ENCODE results near the gene ZNF821.
"Not testable (repeated sequence)": the region's sequence is repeated elsewhere in the genome, so short reads cannot be mapped to it uniquely, and the experiment has no call there.

Gene ZNF821

GRCh38 chr16:71902656-71903365 lies 18.8 kb upstream of the ZNF821 start:
- DNase-seq = no peak

DNA sequence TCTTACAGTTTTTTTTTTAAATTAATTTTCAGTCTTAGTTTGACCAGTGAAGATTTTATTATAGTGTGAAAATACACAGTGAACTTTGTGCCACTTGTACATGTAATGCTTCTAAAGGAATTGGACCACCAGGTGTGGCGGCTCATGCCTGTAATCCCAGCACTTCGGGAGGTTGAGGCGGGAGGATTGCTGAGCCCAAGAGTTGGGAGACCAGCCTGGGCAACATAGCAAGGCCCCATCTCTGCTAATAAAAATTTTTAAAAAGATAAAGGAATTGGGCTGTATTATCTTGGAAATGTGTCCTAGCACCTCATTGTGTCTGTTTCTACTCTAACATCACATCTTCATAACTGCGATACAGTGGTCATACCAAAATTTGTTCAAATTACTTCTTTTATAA lies 15.2 kb upstream of the ZNF821 start:
- DNase-seq = no peak

DNA sequence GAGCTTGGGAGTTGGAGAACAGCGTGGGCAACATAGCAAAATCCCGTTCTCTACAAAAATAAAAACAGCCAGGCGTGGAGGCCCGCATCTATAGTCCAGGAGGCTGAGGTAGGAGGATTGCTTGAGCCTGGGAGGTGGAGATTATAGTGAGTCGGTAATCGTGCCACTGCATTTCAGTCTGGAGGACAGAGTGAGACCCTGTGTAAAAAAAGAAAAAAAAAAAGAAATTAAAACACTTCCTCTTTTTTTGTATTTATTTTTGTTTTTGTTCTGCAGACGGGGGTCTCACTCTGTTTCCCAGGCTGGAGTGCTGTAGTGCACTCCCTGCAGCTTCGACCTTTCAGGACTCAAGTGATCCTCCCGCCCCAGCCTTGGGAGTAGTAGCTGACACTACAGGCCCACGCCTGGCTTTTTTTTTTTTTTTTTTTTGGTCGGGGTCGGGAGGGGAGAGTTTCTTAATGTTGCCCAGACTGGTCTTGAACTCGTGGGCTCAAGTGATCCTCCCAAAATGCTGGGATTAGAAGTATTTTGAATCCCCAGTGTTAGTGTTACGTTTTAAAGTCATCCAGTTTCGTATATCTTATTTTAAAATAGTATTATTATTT lies 12.9 kb upstream of the ZNF821 start:
- DNase-seq = no peak

- DNase-seq = no peak
These were observed 11.8 kb upstream of the ZNF821 start for GRCh38 chr16:71895679-71896365.

DNA sequence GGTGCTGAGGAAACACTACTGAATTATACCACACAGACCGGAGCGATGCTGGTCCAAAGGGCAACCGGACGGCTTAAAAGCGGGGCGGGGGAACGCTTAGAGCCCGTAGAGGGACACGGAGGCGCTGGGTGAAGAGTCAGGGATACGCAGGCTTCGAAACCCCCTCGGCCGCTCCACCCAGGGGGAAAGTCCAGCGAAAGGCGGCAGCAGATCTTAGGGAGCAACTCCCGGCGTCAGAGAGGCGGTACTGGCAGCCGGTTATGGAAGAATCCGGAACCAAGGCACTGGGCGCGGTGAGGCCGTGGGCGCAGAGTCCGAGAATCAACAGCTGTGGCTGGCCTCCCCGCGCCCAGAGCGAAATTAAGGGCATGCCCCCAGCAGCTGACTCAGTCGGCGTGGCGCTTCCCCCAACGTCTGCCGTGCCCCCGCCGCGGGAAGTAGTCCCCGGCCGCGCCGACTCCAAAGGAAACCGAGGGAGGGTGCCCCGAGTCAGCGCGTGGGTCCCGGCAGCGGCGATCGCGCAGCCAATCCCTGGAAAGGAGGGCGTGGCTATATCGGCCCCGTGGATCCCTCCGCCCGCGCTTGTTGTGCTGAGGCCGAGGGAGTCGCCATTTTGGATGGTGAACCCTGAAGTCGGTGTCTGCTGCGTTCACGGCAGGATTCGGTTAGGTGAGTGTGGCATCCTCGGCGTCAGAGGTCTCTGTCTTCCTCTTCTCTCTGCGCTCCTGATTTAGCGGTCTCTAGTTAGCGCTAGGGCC lies 11.1 kb upstream of the ZNF821 start, which contains the start of gene IST1:
TSS of gene IST1 (plus strand) at position 611 of the 758 bp plus-strand sequence. CDS start 20,110 bp downstream, outside the sequence.
- peak; percentile 53 for DNase-seq

DNA sequence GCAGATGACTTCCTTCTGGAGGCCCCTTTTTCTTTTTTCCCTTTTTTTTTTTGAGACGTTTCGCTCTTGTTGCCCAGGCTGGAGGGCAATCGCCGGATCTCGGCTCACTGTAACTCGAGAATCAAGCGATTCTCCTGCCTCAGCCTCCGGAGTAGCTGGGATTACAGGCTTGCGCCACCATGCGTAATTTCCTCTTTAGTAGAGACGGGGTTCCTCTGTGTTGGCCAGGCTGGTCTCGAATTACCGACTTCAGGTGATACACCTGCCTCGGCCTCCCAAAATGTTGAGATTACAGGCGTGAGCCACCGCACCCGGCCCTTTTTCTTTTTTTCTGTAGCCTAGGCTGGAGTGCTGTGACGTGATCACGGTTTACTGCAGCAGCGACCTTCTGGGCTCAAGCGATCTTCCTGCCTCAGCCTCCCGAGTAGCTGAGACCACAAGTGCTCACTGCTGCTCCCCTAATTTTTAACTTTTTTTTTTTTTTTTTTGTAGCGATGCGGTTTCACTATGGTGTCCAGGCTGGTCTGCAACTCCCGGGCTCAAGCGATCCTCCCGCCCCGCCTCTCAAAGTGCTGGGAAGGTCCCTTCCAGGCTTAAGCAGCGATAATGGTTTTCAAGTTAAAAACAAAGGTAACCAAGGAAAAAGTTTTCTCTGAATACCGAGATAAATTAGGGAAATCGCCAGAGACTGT lies 10.4 kb upstream of the ZNF821 start:
- DNase-seq = no peak

GRCh38 chr16:71893888-71894228 lies 9.9 kb upstream of the ZNF821 start:
- DNase-seq = no peak

- DNase-seq = no peak
These were observed 5.2 kb upstream of the ZNF821 start for GRCh38 chr16:71889147-71889546.

- DNase-seq = no peak
These were observed 1.3 kb upstream of the ZNF821 start for GRCh38 chr16:71885261-71885650.

- no peak for DNase-seq
These were observed 674 bp downstream of the ZNF821 start for GRCh38 chr16:71883168-71883848.

DNA sequence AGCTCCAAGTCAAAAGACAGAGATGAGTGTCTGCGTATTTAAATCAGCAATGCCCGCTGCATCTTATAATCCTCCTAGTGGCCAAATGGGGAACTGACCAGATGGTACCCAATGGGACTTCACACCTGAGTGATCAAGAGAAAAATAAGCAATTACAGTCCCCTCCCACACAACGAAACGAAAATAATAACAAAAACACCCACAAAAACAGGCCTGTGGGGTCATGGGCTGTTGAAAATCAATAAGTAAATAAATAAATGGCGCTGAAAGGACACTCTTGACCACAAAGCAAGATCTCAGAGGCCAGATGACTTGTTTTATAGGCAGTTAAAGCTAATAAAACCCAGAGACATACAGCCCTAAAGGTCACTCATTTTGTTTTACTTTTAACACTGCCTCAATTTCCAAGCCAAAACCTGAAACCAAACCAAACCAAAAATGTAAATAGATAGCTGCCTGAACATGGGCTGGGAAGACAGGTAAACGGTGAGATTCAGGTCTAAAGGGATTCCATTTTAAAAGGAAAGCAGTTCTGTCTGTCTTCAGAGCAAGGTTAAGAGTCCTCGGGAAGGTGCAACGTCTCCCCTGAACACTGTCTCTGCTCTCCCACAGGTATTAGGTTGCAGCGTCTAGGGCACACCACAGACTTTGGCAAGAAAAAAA lies 1.3 kb downstream of the ZNF821 start:
- DNase-seq = no peak

DNA sequence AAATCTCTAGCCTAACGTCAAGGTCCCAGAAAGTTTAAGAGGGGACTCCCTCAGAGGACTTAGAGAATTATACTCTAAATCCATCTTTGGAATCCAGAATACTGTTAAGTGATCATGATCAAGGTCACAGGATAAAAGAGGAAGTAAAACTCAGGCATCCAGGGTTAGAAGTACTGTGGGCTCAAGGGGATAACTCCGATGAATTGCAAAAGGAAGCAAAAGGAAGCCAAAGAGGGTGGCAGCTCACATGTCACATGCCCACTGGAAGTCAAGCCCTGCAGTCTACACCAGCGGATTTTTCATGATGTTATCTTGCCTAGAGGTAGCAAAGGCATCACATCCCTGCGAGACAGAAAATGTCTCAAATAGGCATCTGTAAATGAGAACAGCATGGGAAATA lies 3.8 kb downstream of the ZNF821 start:
- DNase-seq = peak; percentile 37

DNA sequence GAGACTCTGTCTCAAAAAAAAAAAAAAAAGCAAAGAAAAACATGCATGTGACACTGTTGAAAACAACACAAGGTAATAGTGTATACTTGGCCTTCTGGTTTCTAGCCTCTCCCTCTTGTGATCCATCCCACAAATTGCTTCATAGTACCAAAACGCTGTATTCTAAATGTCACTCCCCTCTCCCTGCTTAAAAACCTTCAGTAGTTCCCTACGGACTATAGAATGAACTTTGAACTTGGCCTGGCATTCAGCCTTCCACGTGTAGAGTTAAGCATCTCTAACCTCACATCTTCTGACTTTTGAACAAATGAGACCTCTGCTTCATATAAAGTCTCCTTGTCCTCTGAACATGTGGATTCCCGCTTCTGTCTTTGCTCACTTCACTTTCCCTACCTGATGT lies 5.1 kb downstream of the ZNF821 start:
- DNase-seq = no peak

GRCh38 chr16:71873199-71873598 lies 10.8 kb downstream of the ZNF821 start:
- no peak for DNase-seq

DNA sequence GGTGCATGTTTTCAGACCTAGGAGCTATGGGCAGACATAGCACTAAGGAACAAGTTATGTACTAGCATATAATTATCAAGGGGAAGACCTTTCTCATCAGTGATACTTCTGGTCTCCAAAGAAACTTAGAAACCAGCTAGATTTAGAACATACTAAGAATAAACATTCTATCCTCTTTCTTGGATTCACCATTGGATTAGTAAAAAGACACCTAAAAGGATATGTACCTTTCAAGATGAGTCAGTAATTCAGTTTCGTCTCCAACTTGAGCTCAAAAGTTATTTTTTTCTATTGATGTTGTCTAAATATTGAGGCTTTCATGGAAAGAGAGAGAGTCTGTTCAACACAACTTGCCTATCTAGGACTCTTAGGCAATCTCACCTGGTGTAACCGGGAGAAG lies 13.2 kb downstream of the ZNF821 start:
- DNase-seq = no peak

GRCh38 chr16:71869089-71869488 lies 14.9 kb downstream of the ZNF821 start:
- DNase-seq = no peak

- no peak for DNase-seq
These were observed 16.0 kb downstream of the ZNF821 start for GRCh38 chr16:71867939-71868338.

- DNase-seq = not testable (repeated sequence)
These were observed 16.8 kb downstream of the ZNF821 start for GRCh38 chr16:71867175-71867574.

DNA sequence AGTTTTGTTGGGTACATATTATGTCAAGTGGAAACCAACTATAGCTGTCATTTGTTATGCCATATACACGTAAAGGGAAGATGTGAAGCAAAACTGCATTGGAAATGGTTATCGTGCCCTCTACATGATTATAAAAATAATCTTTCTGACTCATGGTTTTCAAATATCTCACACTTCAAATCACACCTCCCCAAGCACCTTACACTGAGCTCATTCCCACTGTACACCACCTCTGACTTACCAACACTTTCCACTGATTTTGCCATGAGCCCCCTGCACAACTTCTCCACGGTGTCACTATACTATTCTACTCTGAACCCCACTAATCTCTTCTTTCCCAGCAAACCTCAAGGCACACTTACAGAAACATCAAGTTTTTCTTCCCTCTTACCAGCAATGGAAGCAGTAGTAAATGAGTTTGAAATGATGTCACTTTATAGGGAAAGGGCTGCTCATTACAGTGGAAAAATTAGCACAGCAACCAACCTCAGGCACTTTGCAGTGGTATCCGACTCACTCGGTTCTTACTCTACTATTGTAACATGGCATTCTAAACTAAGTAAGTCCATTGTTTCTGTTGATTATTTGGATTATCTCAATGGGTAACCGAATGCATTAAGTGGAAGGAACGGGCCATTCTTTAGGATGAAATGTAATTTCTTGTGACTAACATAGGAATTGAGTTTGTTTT lies 18.7 kb downstream of the ZNF821 start:
- no peak for DNase-seq

- no peak for DNase-seq
These were observed 20.0 kb downstream of the ZNF821 start for GRCh38 chr16:71863995-71864394.
